WI38 (cell line): ENCODE results near the gene BID.

ENCODE experiments used
- H3K4me3 ChIP-seq: 2 replicates; pipeline ENCODE4 v1.5.1; 2011; ENCODE audit warnings: low read depth, mild to moderate bottlenecking, control low read depth, low read length
- TF ChIP-seq, protein P1 (sequence below): IDR thresholded peaks from 2 replicates; pipeline ENCODE4 v1.5.1; 2012; ENCODE audit warnings: low read depth, mild to moderate bottlenecking, control low read depth, low read length

BID gene

DNA sequence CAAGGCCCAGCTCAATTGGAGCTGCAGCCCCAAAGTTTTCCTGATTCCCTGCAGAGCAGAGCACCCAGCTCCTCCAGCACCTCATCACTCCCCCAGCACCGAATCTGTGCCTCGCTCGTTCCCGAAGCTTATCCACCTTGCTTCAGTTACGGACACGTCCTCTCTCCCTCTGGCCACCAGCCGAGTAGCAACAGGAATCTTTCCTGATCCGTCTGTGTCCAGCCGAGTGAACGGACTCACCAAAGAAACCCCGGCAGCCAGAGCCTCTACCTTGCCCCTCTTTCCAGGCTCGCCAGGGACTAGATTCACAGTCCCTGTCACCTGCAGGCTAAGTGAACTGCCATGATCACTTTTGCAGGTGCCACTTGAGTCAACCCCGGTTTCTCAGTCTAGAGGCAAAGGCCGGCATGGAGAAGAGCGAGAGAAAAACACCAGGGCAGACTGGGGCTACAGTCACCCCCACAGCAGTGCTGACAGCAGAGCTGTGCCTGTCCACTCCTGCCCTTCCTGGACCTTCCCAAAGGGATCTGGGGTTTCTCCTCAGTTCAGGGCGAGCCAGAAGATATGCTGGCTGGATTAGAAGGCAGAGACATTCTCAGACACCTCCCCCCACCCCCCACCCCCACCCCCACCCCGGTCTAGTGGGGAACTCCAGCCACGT, 32.3 kb downstream of the BID start:
- TF ChIP-seq, protein P1, sequence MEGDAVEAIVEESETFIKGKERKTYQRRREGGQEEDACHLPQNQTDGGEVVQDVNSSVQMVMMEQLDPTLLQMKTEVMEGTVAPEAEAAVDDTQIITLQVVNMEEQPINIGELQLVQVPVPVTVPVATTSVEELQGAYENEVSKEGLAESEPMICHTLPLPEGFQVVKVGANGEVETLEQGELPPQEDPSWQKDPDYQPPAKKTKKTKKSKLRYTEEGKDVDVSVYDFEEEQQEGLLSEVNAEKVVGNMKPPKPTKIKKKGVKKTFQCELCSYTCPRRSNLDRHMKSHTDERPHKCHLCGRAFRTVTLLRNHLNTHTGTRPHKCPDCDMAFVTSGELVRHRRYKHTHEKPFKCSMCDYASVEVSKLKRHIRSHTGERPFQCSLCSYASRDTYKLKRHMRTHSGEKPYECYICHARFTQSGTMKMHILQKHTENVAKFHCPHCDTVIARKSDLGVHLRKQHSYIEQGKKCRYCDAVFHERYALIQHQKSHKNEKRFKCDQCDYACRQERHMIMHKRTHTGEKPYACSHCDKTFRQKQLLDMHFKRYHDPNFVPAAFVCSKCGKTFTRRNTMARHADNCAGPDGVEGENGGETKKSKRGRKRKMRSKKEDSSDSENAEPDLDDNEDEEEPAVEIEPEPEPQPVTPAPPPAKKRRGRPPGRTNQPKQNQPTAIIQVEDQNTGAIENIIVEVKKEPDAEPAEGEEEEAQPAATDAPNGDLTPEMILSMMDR, result no peak; the same call in 1 of the 2 replicates
- no peak overlapping the region for H3K4me3 ChIP-seq

DNA sequence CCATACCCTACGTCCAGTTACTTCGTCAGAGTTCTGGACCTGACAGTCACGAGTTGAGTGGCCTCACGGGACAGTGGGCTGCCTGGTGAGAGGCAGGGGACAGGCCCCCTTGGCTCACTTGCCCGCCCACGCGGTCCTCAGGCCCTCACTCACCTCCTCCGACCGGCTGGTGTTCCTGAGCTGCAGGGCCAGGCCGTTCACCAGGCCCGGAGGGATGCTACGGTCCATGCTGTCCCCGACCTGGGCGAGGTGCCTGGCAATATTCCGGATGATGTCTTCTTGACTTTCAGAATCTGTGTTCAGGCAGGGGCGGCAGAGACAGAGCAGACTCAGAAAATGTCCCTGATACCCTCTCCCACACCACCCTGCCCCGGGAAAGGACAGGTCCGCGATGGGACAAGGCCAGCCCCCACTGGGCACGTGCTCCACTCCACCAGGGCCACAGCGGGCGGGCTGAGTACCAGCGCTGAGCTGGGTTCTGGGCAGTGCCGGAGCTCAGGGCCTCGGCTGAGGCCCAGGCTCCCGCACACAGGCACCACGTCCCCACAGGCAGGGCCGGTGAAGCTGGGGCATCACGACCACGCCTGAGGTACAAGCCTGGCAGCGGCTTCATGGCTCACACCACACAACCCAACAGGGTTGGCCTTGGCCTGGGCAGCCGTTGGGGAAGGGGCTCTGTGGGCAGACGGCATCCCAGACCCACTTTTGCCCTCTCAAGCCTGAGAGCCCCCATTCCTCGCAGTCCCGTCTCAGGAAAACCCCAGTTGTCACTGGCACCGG, 34.9 kb downstream of the BID start:
- no peak overlapping the region for H3K4me3 ChIP-seq
- TF ChIP-seq, protein P1, result no peak

DNA sequence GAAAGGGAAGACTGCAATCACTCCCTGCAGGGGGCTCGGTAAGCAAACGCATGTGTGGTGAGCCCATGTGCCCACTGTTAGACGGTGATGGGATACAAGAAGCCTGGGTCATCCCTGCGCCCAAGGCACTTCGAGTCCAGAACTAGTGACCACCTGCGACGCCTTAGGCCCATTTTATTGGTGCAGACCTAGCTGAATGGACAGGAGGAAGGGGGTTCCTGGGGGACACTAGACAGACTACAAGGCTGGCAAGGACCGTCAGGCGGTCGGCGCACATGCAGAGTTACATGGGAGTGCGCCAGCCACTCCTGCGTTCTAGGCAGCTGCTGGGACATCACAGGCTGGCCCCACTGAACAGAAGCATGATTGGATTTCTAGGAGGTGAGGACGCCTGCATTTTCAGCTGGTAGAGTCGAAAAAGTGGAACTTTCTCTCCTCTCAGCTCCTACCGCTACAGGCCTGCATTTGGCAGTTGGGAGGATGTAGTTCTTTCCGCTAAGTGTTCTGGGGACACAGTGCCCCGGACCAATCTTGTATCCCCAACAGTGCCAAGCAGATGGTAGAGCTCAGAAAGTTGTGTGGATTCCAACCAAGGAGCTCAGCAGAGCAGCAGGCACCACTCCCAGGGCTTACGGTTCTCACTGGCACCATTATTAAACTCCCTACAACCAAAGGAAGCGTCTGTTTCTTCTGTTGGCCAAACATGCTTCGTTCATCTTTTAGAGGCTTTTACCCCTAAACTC, 35.7 kb downstream of the BID start:
- TF ChIP-seq, protein P1, result no peak
- no peak overlapping the region for H3K4me3 ChIP-seq

DNA sequence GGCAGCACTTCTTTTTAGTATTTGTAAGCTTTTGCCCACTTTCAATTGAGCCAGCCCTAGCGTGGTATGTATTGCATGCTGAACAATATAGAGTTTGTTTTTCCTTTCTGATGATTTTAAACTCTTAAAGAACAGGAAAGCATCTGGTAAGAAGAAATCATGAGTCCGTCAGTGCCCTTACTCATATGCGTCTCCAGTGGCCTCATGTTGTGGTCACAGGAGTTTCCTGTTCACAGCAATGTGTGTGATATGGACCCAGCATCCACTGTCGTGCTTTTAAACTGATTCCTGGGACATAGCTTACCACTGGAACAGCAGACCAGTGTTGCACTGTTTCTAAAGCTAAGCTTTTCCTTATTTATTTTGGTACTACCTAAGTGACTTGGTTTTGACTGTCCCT, 40.1 kb downstream of the BID start:
- TF ChIP-seq, protein P1, result no peak
- no peak overlapping the region for H3K4me3 ChIP-seq

DNA sequence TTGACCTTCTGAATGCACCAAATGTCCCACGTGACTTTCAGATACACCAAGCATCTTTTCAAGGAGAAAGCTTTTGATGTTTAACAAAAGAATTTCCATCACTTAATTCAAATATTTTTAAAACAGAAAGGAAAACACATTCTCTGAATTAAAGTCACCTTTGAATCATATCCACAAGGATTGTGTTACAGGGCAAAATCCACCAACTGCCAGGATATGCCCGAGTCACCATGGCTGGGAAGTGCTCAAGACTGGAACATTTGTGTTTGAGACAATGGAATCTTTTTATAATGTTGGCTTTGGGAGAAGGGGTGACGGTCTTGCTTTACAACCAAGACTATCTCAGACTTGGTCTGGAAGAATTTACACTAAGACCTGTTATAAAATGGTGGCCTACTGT, 40.8 kb downstream of the BID start:
- no peak overlapping the region for H3K4me3 ChIP-seq
- TF ChIP-seq, protein P1, result no peak

DNA sequence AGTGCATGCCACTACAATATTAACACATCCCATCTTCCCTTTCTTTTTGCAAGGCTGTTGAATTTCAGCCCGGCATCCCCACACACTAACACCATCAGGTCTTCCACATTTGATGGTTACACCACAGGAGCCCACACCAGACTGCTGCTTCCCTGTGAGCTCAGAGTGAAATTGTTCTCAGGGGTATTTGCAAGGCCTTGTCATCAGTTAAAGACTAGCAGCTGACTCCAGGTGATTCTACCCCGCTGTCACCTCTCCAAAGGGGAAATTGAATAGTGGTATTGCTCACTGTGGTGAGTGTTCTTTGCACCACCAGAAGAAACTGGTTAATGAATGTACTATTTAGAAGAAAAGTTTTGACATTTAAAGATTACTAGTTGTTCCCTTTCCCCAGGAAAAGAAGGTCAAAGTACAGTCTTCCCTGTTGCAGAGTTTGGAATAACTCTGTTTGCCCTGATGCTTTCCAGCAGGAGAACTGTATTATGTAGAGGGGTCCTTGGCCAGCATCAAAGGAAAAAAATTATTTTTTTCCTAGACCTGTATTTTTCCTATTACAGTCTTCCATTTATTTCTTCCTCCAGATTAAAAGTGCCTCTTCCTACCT, 41.9 kb downstream of the BID start:
- H3K4me3 ChIP-seq, result no peak overlapping the region
- TF ChIP-seq, protein P1, result no peak
